Upper lobe of left lung (tissue), 6 donors: ENCODE data around the gene CFAP251. TPM values are rescaled to one million over a fixed set of nuclear protein-coding genes. Genes with fewer than 3 reads are reported as not detected.

Experiments
- ATAC-seq, 2 donors: fragments of 200-7000 bp; cut with Tn5 transposase; one replicate each; pipeline ENCODE4 v1.9.1; 2022; ENCODE audit warnings: mild to moderate bottlenecking in 2 of 2, moderate library complexity in 2 of 2; ENCODE audit not compliant: low FRiP score in 2 of 2
- DNase-seq, 2 donors: peaks; one replicate each; pipeline ENCODE4 v3.0.0-alpha.2; 2019 to 2020
- H3K27ac ChIP-seq, 4 donors: fragments of 200-600 bp; sonication (generic); one replicate each; pipeline ENCODE4 v1.5.1; 2016 to 2019
- H3K27me3 ChIP-seq, 4 donors: fragments of 200-600 bp; sonication (generic); one replicate each; pipeline ENCODE4 v1.5.1; 2017 to 2019
- H3K36me3 ChIP-seq, 4 donors: fragments of 200-600 bp; sonication (generic); one replicate each; pipeline ENCODE4 v1.5.1; 2016 to 2019
- H3K4me1 ChIP-seq, 4 donors: fragments of 200-600 bp; sonication (generic); one replicate each; pipeline ENCODE4 v1.5.1; 2018 to 2019
- H3K4me3 ChIP-seq, 4 donors: fragments of 200-600 bp; sonication (generic); one replicate each; pipeline ENCODE4 v1.5.1; 2017 to 2019; ENCODE audit warnings: mild to moderate bottlenecking in 2 of 4, moderate library complexity in 1 of 4
- H3K9me3 ChIP-seq, 4 donors: fragments of 200-600 bp; sonication (generic); one replicate each; pipeline ENCODE4 v1.5.1; 2018 to 2019
- CTCF ChIP-seq, 6 experiments: fragments of 450-650 bp in 4 of 6; fragments of 200-600 bp in 2 of 6; sonication (generic) in 2 of 6; IDR thresholded peaks; one replicate each; pipeline ENCODE4 v1.5.1; 2016 to 2019; ENCODE audit warnings: antibody characterized with exemption in 6 of 6
- EP300 ChIP-seq, 4 donors: sonication (generic); formaldehyde crosslinking; IDR thresholded peaks; one replicate each; pipeline ENCODE4 v1.5.1; 2017; ENCODE audit warnings: antibody characterized with exemption in 4 of 4, control low read depth in 2 of 4
- POLR2A ChIP-seq, 4 donors: fragments of 450-650 bp; IDR thresholded peaks; one replicate each; pipeline ENCODE4 v1.5.1; 2016 to 2017; ENCODE audit warnings: antibody characterized with exemption in 4 of 4, mild to moderate bottlenecking in 2 of 4
- POLR2AphosphoS5 ChIP-seq, 2 donors: sonication (generic); formaldehyde crosslinking; IDR thresholded peaks; one replicate each; pipeline ENCODE4 v1.5.1; 2017; ENCODE audit warnings: antibody characterized with exemption in 2 of 2
- WGBS, 2 donors: methylation state at CpG; one replicate each; pipeline ENCODE4 v1.1.5; 2017 to 2018; 5-methylcytosine and 5-hydroxymethylcytosine counted together
- total RNA-seq, 6 donors: library from RNA; depleted of rRNA in 4 of 6; stranded (reverse); fragments of >200 nt in 4 of 6; gene quantifications; one replicate each; pipeline versions ENCODE4 v1.1.0 to v1.2.1, GENCODE V29; 2016 to 2021
- donor health status: DM: no; HTN: no; CAD: no; lungs with moderate emphysema.
- donor health status: DM: no; HTN: yes; CAD: no; lungs with severe emphysema.

CFAP251 gene
- total RNA-seq, 6 donors from 2014 or later: 3.1 to 65.1 (median 12.7) TPM

- Histone ChIP-seq H3K4me1 (peaks cover 0 to 6% (median 6%) of the 10 kb centered on the region in 4 donors), H3K4me3 (no peak overlapping the region), H3K27ac (no peak overlapping the region), H3K9me3 (no peaks in the 10 kb centered on the region), H3K36me3 (no peaks in the 10 kb centered on the region), H3K27me3 (no peaks in the 10 kb centered on the region)
- no peak for ATAC-seq
- no peak for DNase-seq
- no peak for TF ChIP-seq POLR2AphosphoS5 (IDR thresholded peaks at IDR 0.05)
- no peak for TF ChIP-seq EP300 (IDR thresholded peaks at IDR 0.05)
- TF ChIP-seq CTCF (IDR thresholded peaks at IDR 0.05): no peak
- no peak for TF ChIP-seq POLR2A (IDR thresholded peaks at IDR 0.05)
- 91% methylated on average over 17 of the region's 17 CpGs for WGBS, 2 donors
These were observed 83.2 kb downstream of the CFAP251 start for GRCh38 chr12:122001466-122002209.

- no peaks in the 10 kb centered on the region for H3K36me3 ChIP-seq
- no peaks in the 10 kb centered on the region for H3K27me3 ChIP-seq
- 69% methylated on average over 20 to 28 of the region's 28 CpGs for WGBS, 2 donors
- no peaks in the 10 kb centered on the region for H3K9me3 ChIP-seq
- H3K4me1 ChIP-seq: peaks cover 0 to 6% (median 6%) of the 10 kb centered on the region in 4 donors
- H3K27ac ChIP-seq: peak overlapping the region; percentile 24 to 78 (median 66)
- ATAC-seq: peak; percentile 38 to 52
- H3K4me3 ChIP-seq: no peak overlapping the region
- TF ChIP-seq POLR2A (IDR thresholded peaks at IDR 0.05): no peak
- no peak for TF ChIP-seq CTCF (IDR thresholded peaks at IDR 0.05)
- TF ChIP-seq POLR2AphosphoS5 (IDR thresholded peaks at IDR 0.05): no peak
- no peak for TF ChIP-seq EP300 (IDR thresholded peaks at IDR 0.05)
- DNase-seq: peak in 1 of 2 donors; percentile 67
These were observed 85.5 kb downstream of the CFAP251 start for GRCh38 chr12:122003651-122004611.

- DNase-seq (no peak), ATAC-seq (peak in 1 of 2 donors; percentile 42)
- 65 to 66% methylated on average over 12 of the region's 12 CpGs for WGBS, 2 donors
- peak overlapping the region in 2 of 4 donors; percentile 67 to 78 for H3K27ac ChIP-seq
- no peaks in the 10 kb centered on the region for H3K36me3 ChIP-seq
- peak in 1 of 2 donors; percentile 56 for TF ChIP-seq POLR2AphosphoS5 (IDR thresholded peaks at IDR 0.05)
- TF ChIP-seq CTCF (IDR thresholded peaks at IDR 0.05): no peak
- H3K4me3 ChIP-seq: no peak overlapping the region
- peaks cover 0 to 6% (median 6%) of the 10 kb centered on the region in 4 donors for H3K4me1 ChIP-seq
- H3K9me3 ChIP-seq: no peaks in the 10 kb centered on the region
- H3K27me3 ChIP-seq: no peaks in the 10 kb centered on the region
These were observed 86.3 kb downstream of the CFAP251 start for GRCh38 chr12:122004633-122005071.

- ATAC-seq (no peak), DNase-seq (no peak)
- Histone ChIP-seq H3K4me3 (no peak overlapping the region), H3K27ac (peak overlapping the region in 2 of 4 donors; percentile 60 to 67), H3K9me3 (no peaks in the 10 kb centered on the region), H3K27me3 (no peaks in the 10 kb centered on the region), H3K4me1 (peaks cover 0 to 6% (median 6%) of the 10 kb centered on the region in 4 donors), H3K36me3 (no peaks in the 10 kb centered on the region)
- no peak for TF ChIP-seq EP300 (IDR thresholded peaks at IDR 0.05)
- TF ChIP-seq POLR2AphosphoS5 (IDR thresholded peaks at IDR 0.05): no peak
- WGBS, 2 donors: 89% methylated on average over 11 of the region's 11 CpGs
These were observed 86.9 kb downstream of the CFAP251 start for GRCh38 chr12:122005252-122005776.
